ACC112 (cell line): Measurements from ENCODE around the gene RBKS.
A peak's percentile ranks its signal among the peaks of the same experiment; 100 is the strongest.
"Not testable (repeated sequence)": the region's sequence is repeated elsewhere in the genome, so short reads cannot be mapped to it uniquely, and the experiment has no call there.

Experiments used
- H2AFZ ChIP-seq: fragments of 200-600 bp; sonication (generic); one replicate; pipeline ENCODE4 v1.6.0; 2017; ENCODE audit warnings: antibody characterized with exemption, low read length; ENCODE audit not compliant: unreplicated experiment
- H3K27ac ChIP-seq: fragments of 200-600 bp; sonication (generic); 2 replicates; pipeline ENCODE4 v1.5.1; 2014; ENCODE audit warnings: low read depth, mild to moderate bottlenecking, antibody characterized with exemption, low read length, moderate library complexity
- H3K27me3 ChIP-seq: fragments of 200-600 bp; sonication (generic); 2 replicates; pipeline ENCODE4 v1.6.1; 2014; ENCODE audit warnings: mild to moderate bottlenecking, antibody characterized with exemption, low read length, moderate library complexity, mixed read lengths; ENCODE audit not compliant: insufficient read depth
- H3K36me3 ChIP-seq: fragments of 200-600 bp; sonication (generic); 2 replicates; pipeline ENCODE4 v1.6.1; 2016; ENCODE audit warnings: mild to moderate bottlenecking, antibody characterized with exemption, low read length, moderate library complexity, mixed read lengths; ENCODE audit not compliant: insufficient read depth
- H3K4me1 ChIP-seq: fragments of 200-600 bp; sonication (generic); one replicate; pipeline ENCODE4 v1.6.1; 2016; ENCODE audit warnings: low read length, mixed read lengths; ENCODE audit not compliant: insufficient read depth, unreplicated experiment, control insufficient read depth
- H3K4me3 ChIP-seq: fragments of 200-600 bp; sonication (generic); 2 replicates; pipeline ENCODE4 v1.5.1; 2014; ENCODE audit warnings: mild to moderate bottlenecking, low read depth, low read length
- H3K79me2 ChIP-seq: fragments of 200-600 bp; sonication (generic); one replicate; pipeline ENCODE4 v1.6.0; 2016; ENCODE audit warnings: low read length; ENCODE audit not compliant: control insufficient read depth, unreplicated experiment, insufficient read depth

Gene RBKS

DNA sequence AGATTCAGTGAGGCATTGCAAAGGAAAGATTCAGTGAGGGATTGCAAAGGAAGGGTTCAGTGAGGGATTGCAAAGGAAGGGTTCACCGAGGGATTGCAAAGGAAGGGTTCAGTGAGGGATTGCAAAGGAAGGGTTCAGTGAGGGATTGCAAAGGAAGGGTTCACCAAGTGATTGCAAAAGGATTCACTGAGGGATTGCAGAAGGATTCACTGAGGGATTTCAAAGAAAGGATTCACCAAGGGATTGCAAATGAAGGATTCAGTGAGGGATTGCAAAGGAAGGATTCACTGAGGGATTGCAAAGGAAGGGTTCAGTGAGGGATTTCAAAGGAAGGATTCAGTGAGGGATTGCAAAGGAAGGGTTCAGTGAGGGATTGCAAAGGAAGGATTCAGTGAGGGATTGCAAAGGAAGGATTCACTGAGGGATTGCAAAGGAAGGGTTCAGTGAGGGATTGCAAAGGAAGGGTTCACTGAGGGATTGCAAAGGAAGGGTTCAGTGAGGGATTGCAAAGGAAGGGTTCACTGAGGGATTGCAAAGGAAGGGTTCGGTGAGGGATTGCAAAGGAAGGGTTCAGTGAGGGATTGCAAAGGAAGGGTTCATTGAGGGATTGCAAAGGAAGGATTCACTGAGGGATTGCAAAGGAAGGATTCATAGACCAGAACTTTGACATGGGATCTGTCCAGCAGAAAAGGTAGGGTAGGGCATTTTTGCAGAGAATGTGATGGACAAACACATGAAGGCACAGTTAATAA lies 141.2 kb downstream of the RBKS start:
- not testable (repeated sequence) for H3K27me3 ChIP-seq, H3K36me3 ChIP-seq, H3K79me2 ChIP-seq, H3K4me3 ChIP-seq, H3K27ac ChIP-seq, H2AFZ ChIP-seq, H3K4me1 ChIP-seq

DNA sequence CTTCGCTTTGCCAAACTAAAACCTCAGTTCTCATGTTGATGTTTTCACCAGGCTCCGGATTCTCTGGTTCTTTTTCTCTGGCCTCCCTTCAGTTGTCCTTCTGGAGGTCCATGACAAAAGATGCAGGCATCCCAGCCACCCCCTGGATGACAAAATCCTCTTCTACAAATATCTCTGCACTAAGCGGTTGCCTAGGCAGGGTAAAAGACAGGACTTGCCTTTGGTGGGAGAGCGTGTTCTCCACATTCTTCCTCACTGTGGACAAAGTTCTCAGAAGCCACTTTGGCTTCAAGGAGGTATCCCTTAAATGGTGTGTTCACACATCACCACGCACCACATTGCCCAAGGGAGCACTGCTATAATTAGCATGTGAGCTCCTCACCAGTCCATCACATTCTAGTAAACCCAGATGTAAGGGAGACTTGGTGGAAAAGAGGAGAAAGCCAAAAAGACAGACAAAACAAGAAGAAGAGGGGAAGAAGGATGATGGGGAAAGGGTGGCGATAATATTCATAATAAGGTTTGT lies 142.3 kb downstream of the RBKS start:
- no peak overlapping the region for H3K4me3 ChIP-seq
- no peaks in the 10 kb centered on the region for H3K36me3 ChIP-seq
- no peaks in the 10 kb centered on the region for H3K79me2 ChIP-seq
- no peaks in the 10 kb centered on the region for H3K4me1 ChIP-seq
- no peak overlapping the region for H3K27ac ChIP-seq
- no peaks in the 10 kb centered on the region for H3K27me3 ChIP-seq
- H2AFZ ChIP-seq: no peak overlapping the region

DNA sequence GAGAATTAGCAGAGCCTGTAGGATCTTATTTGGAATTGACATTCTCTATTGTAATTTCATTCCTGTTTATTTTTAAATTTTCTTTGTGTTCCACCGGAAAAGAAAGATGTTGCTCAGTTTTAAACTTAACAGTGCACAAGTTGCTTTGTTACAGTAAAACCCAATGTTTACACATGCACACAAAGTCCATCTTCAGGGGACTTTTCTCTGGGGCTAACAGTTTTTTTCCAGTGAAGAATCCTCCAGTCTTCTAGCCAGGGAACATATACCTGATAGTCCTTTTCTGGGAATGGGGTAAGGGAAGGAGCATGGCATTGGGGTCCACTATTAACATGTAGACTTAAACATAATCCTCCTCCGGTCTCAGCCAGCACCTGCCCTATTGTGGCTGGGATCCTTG lies 143.9 kb downstream of the RBKS start:
- Histone ChIP-seq H3K27ac (no peak overlapping the region), H3K4me3 (no peak overlapping the region), H3K36me3 (no peaks in the 10 kb centered on the region)

DNA sequence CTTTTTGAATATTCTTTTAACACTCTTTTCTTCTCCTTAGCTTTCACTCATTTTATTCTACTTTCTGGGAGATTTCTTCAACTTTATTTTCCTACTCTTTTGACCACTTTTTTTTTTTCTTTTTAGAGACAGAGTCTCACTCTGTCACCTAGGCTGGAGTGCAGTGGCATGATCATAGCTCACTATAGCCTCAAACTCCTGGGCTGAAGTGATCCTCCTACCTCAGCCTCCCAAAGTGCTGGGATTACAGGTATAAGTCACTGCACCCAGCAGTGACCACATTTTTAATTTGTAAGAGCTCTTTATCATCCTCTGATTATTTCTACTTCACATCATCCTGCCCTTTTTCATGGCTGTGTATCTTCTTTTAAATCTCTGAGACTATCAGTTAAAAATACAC lies 144.7 kb downstream of the RBKS start:
- not testable (repeated sequence) for H3K79me2 ChIP-seq, H3K36me3 ChIP-seq, H2AFZ ChIP-seq, H3K27ac ChIP-seq, H3K4me1 ChIP-seq, H3K27me3 ChIP-seq, H3K4me3 ChIP-seq

More for the DNA sequence above, 143.9 kb downstream of the RBKS start:
- Histone ChIP-seq H2AFZ (no peak overlapping the region), H3K27me3 (no peaks in the 10 kb centered on the region), H3K4me1 (no peaks in the 10 kb centered on the region), H3K79me2 (no peaks in the 10 kb centered on the region)

DNA sequence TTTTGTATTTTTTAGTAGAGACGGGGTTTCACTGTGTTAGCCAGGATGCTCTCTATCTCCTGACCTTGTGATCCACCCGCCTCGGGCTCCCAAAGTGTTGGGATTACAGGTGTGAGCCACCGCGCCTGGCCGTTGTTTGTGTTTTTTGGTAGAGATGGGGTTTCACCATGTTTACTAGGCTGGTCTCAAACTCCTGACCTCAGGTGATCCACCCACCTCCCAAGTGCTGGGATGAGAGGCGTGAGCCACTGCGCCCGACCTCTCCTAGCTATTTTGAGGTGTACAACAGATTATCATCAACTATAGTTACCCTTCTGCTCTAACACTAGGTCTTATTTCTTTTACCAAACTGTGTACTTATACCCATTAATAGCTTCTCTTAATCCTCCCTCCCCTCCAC lies 147.6 kb downstream of the RBKS start:
- Histone ChIP-seq H3K4me1 (peaks cover 8% of the 10 kb centered on the region), H3K27ac (no peak overlapping the region), H3K79me2 (no peaks in the 10 kb centered on the region), H3K4me3 (no peak overlapping the region), H3K27me3 (no peaks in the 10 kb centered on the region), H3K36me3 (no peaks in the 10 kb centered on the region), H2AFZ (no peak overlapping the region)

DNA sequence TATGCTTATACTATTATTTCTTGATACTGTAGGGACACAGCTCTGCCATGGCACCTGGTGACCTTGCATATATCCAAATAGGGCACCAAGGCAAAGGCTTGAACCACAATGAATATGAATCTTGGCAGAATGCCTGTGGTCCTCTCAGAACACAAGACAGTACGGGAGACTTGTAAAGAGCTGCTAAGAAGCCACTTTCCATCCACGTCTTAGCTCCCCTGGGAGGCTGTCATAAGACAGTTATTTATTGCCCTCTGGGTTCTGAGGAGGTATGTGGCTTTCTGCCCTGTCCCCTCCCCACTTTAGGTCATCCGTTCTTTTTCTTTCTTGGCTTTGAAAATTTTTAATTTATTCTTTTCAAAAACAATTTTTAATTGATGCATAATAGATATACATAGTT lies 148.5 kb downstream of the RBKS start:
- Histone ChIP-seq H3K27ac (no peak overlapping the region), H3K27me3 (no peaks in the 10 kb centered on the region), H3K4me1 (peaks cover 17% of the 10 kb centered on the region), H3K36me3 (no peaks in the 10 kb centered on the region), H2AFZ (no peak overlapping the region), H3K79me2 (no peaks in the 10 kb centered on the region), H3K4me3 (no peak overlapping the region)

DNA sequence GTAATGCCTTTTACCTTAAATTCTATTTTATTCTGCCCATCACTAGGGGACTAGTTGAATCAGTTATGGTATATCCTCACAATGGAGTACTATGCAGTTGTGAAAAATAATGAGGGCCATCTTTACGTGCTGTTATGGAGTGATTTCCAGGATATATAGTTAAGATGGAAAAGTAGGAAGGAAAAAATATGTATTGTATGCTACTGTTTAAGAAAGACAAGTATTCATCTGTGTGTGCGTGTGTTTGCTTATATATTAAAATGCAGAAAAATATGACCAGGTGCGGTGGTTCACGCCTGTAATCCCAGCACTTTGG lies 151.2 kb downstream of the RBKS start:
- Histone ChIP-seq H3K4me1 (peaks cover 37% of the 10 kb centered on the region), H3K36me3 (no peaks in the 10 kb centered on the region), H3K27me3 (no peaks in the 10 kb centered on the region), H3K4me3 (no peak overlapping the region), H3K27ac (no peak overlapping the region), H2AFZ (no peak overlapping the region), H3K79me2 (no peaks in the 10 kb centered on the region)

DNA sequence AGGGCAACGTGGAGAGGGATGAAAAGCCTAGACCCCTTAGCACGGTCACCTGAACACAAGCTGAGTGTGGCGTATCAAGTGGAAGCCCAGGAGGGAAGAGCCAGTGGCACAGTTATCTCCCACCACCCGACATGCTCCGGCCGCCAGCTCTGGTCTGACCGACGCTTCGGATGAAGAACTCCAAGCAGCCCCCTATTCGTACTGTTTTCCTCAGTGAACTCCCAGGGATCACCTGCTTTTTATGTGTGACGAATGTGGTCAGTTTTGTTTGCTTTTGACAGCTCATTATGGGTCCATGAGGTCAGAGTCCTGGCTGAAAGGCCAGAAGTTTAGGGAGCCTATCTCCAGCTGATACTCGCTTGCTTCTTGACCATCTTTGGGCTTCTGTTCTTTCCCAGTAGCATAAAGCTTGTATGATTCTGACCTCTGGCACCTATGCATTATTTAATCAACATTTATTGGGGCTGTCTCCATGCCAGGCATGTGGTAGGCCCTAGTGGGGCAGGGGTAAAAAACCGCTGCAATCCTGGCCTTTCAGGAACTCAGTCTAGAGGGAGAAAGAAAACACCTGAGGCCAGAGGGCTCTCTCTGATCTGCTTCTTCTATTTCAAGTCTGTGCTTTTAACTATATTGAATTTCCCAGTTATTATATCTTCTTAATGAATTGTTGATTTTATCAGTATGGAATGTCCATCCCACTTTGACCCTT lies 151.7 kb downstream of the RBKS start:
- Histone ChIP-seq H3K4me1 (peaks cover 37% of the 10 kb centered on the region), H2AFZ (peak overlapping the region; percentile 61)

DNA sequence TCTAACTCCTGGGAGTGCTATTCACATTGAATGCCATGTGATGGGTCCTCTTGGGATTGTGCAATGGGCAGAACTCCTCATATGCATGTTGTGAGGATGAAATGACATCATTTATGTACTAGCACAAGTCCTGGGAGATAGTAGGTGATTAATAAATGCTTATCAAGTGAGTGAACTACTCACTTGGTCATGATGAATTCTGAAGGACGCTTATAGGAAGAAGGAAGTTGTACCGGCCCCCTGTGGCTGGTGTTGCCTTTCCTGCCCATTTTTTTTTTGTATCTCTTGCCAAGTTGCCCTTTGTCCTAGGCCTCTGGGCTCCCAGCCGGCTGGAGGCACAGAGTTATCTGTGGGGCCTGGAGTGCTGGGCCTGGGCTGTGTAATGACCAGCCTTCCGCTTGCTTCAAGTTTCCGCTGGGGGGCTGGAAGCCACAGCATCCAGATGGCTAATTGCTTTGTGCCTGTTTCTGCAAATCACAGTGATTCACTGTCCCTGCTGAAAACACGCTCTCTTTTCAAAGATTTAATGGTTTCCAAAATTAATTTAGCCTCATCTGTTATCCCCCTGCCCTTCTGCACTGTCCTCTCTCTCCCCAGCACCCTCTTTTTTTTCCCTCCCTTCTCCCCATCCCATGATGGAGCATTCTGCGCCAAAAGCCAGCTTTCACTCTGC lies 152.4 kb downstream of the RBKS start:
- Histone ChIP-seq H3K27ac (peak overlapping the region; percentile 87), H3K36me3 (no peaks in the 10 kb centered on the region), H3K4me1 (peaks cover 37% of the 10 kb centered on the region), H2AFZ (peak overlapping the region; percentile 61), H3K79me2 (no peaks in the 10 kb centered on the region), H3K27me3 (no peaks in the 10 kb centered on the region), H3K4me3 (no peak overlapping the region)

More for the DNA sequence above, 151.7 kb downstream of the RBKS start:
- no peaks in the 10 kb centered on the region for H3K79me2 ChIP-seq
- no peak overlapping the region for H3K4me3 ChIP-seq
- peak overlapping the region; percentile 83 for H3K27ac ChIP-seq
- H3K36me3 ChIP-seq: no peaks in the 10 kb centered on the region
- H3K27me3 ChIP-seq: no peaks in the 10 kb centered on the region

DNA sequence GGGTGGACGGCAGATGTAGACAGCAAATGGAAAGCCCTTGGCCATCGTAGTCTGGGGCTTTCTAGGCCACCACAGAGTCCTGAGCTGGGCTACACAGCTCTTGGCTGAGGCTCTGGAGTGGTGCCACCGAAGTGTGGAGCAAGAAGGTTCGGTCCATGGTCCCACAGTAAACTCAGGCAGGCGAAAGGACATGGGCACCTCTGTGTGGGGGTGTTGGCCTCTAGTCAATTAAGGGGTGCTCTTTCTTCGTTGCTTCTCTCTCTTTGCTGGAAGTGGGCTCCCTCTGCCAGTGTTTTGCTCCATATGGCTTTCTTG lies 153.3 kb downstream of the RBKS start:
- Histone ChIP-seq H3K4me1 (peaks cover 37% of the 10 kb centered on the region), H3K27me3 (no peaks in the 10 kb centered on the region), H3K4me3 (no peak overlapping the region)

More for the DNA sequence above, 153.3 kb downstream of the RBKS start:
- Histone ChIP-seq H2AFZ (no peak overlapping the region), H3K79me2 (no peaks in the 10 kb centered on the region), H3K36me3 (no peaks in the 10 kb centered on the region), H3K27ac (peak overlapping the region; percentile 87)
